ENCODE results near the gene TMEM243.

TMEM243 gene

DNA sequence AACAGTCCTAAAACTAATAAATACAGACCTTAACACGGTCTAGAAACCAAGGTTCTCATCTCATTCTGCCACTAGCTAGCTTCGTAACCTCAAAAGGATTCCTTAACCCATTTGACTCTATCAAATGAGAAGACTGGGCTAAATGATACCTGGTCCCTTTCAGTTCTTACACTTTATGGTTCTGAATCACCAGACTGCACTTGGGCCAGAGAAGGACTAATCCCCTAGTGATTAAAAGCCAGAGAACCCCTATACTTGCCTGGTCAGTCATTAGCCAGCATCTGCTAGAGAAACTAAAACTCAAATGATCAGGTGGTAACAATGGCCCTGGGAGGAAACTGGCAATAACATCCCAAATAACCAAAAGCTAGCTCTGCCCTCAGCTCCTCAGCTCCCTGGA is 16.8 kb downstream of the TMEM243 start:
- no peak for DNase-seq (ENCODE audit: insufficient read length, low spot score)
- TF ChIP-seq POLR2A (IDR thresholded peaks at IDR 0.05; ENCODE audit: low read depth, low read length): 0 out of 2 replicates have a peak, but pooled peaks have one; percentile 50
- TF ChIP-seq SPI1 (IDR thresholded peaks at IDR 0.05; ENCODE audit: low read depth, low read length): no peak
- no peak for TF ChIP-seq TAF1 (IDR thresholded peaks at IDR 0.05; ENCODE audit: low read depth, low read length)
- no peak for TF ChIP-seq POLR2AphosphoS5 (IDR thresholded peaks at IDR 0.05; ENCODE audit: low read depth, low read length)
- TF ChIP-seq PAX5 (IDR thresholded peaks at IDR 0.05; ENCODE audit: insufficient read depth, low read length, severe bottlenecking): no peak
- no peak for TF ChIP-seq POU2F2 (IDR thresholded peaks at IDR 0.05; ENCODE audit: low read depth, low read length)
- FAIRE-seq: no peak

DNA sequence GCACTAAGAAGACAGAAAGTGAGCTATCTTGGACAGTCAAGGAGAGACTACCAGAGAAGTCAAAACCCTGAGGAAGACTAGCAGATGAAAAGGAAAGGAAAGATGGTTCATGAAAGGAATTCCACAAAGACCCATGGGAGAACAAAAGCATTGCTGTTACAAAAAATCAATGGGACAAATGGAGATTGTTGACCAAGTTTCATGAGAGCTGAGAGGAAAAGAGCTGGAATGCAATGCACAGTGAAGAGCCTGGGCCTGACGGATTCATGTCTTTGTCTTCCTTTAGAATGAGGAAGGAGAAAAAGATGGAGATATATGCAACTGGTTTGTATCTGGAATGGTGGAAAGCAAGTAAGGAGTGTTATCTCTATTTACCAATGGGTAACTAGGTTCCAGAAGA is 17.3 kb downstream of the TMEM243 start:
- TF ChIP-seq POLR2A (IDR thresholded peaks at IDR 0.05; ENCODE audit: low read depth, low read length): peak; percentile 56
- TF ChIP-seq POU2F2 (IDR thresholded peaks at IDR 0.05; ENCODE audit: low read depth, low read length): no peak
- peak; percentile 64 for TF ChIP-seq POLR2AphosphoS5 (IDR thresholded peaks at IDR 0.05; ENCODE audit: low read depth, low read length)
- FAIRE-seq (no peak), DNase-seq (ENCODE audit: insufficient read length, low spot score) (no peak)

DNA sequence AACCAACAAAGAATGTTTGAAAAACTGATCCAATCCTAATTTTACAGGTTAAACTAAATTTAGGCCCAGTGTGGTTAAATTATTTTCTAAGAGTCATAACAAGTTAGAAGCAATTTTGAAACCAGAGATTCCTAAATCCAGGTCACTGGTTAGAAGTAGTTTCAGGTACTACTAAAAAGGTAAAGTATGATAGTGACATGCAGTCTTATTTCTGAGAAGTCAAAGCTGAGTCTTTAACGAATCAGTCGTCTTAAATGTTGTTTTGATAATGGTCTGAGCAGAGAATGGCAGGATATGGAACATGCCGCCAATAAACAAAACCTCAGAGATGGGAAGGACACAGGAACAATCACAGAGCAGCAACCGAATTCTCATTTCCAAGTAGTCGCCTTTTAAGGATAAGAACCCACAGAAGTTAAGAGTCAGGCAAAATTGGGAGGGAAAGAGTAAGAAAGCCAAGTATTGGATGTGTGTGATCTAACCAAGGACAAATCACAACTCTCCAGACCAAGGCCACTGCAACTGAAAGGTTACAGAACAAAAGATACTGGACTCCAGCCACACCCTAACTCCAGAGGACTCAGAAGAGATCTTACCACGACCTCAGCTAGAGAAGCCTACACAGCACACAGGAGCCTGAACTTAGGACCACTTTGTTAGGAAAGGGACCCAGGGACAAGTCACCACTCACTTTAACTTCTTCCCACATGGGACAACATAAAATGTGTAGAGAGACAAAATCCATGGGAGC is 19.7 kb downstream of the TMEM243 start:
- no peak for TF ChIP-seq SPI1 (IDR thresholded peaks at IDR 0.05; ENCODE audit: low read depth, low read length)
- 0 out of 2 replicates have a peak, but pooled peaks have one; percentile 43 for TF ChIP-seq POLR2AphosphoS5 (IDR thresholded peaks at IDR 0.05; ENCODE audit: low read depth, low read length)
- no peak for TF ChIP-seq PAX5 (IDR thresholded peaks at IDR 0.05; ENCODE audit: insufficient read depth, low read length, severe bottlenecking)
- TF ChIP-seq POLR2A (IDR thresholded peaks at IDR 0.05; ENCODE audit: low read depth, low read length): 0 out of 2 replicates have a peak, but pooled peaks have one; percentile 17
- FAIRE-seq (no peak), DNase-seq (ENCODE audit: insufficient read length, low spot score) (no peak)

DNA sequence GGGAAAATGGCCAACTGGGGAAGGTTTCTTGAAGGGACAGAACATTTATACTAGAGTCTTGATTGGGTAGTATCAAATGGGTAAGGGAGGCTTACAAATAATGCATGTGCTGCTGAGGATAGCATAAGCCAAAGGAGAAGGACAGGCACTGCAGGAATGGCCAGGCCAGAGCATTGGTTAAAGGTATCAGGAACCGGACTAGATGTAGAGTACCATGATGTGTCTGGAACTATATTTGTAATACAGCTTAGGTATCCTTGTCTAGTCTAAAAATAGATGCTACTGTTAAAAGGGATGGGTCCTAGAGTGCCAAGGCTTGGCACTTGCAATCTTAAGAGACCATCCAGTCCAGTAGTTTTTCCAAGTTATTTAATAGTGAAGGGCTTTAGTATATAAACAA is 20.3 kb downstream of the TMEM243 start:
- no peak for FAIRE-seq
- DNase-seq (ENCODE audit: insufficient read length, low spot score): no peak
- TF ChIP-seq SPI1 (IDR thresholded peaks at IDR 0.05; ENCODE audit: low read depth, low read length): no peak
- no peak for TF ChIP-seq POLR2A (IDR thresholded peaks at IDR 0.05; ENCODE audit: low read depth, low read length)
- TF ChIP-seq POLR2AphosphoS5 (IDR thresholded peaks at IDR 0.05; ENCODE audit: low read depth, low read length): peak; percentile 45; the same call in 1 of the 2 replicates
- no peak for TF ChIP-seq PAX5 (IDR thresholded peaks at IDR 0.05; ENCODE audit: insufficient read depth, low read length, severe bottlenecking)

DNA sequence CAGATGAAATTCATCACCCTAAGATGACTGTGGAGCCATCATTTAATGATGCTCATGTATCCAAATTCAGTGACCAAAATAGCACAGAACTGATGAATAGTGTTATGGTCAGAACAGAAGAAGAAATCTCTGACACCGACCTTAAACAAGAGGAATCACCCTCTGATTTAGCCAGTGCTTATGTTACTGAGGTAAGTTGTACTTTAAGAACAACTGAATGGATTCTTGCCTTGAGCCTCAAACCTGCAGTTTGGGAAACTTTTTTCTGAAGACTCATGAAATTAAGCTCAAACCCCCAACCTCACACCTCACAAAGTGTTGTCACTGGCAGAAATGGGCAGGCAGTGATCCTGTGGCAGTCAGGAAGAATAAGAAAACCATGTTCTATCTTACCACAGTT is 25.6 kb downstream of the TMEM243 start:
- TF ChIP-seq POLR2AphosphoS5 (IDR thresholded peaks at IDR 0.05; ENCODE audit: low read depth, low read length) (peak; percentile 68), POLR2A (IDR thresholded peaks at IDR 0.05; ENCODE audit: low read depth, low read length) (peak; percentile 55; the same call in 1 of the 2 replicates), SPI1 (IDR thresholded peaks at IDR 0.05; ENCODE audit: low read depth, low read length) (no peak)
- no peak for DNase-seq (ENCODE audit: insufficient read length, low spot score)
- peak; percentile 9 for FAIRE-seq

DNA sequence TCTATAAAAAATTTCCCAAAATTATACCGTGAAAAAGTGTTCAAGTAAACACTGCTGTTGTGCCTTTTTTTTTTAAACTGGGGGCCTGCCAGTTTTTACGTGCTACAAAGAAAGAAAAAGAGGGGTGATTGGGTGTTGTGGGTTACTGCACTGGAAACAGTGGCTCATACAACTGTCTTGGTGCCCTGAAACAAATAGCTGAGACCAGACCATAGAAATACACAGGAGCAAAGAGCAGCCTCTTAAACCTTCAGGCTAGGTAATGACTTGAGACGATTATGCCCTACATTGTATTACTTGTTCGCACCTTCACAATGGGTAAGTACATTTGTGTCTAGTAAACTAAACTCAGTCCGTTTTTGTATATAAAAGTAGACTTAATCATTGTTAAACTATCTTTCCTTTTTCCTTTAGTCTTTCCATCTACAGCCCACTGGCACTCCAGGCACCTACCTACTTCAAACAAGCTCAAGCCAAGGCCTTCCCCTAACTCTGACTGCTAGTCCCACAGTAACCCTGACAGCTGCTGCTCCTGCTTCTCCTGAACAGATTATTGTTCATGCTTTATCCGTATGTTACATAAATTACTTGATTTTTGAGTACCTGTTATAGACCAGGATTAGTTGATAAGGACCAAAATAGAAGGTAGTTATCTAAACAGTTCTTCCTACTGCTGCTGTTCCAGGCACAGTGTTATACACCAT is 26.6 kb downstream of the TMEM243 start:
- FAIRE-seq (peak; percentile 57), DNase-seq (ENCODE audit: insufficient read length, low spot score) (no peak)
- TF ChIP-seq TAF1 (IDR thresholded peaks at IDR 0.05; ENCODE audit: low read depth, low read length) (no peak), PAX5 (IDR thresholded peaks at IDR 0.05; ENCODE audit: insufficient read depth, low read length, severe bottlenecking) (no peak), SPI1 (IDR thresholded peaks at IDR 0.05; ENCODE audit: low read depth, low read length) (no peak), POLR2A (IDR thresholded peaks at IDR 0.05; ENCODE audit: low read depth, low read length) (no peak; the same call in 1 of the 2 replicates), POLR2AphosphoS5 (IDR thresholded peaks at IDR 0.05; ENCODE audit: low read depth, low read length) (peak; percentile 47), POU2F2 (IDR thresholded peaks at IDR 0.05; ENCODE audit: low read depth, low read length) (peak; percentile 36; the same call in 1 of the 2 replicates)

DNA sequence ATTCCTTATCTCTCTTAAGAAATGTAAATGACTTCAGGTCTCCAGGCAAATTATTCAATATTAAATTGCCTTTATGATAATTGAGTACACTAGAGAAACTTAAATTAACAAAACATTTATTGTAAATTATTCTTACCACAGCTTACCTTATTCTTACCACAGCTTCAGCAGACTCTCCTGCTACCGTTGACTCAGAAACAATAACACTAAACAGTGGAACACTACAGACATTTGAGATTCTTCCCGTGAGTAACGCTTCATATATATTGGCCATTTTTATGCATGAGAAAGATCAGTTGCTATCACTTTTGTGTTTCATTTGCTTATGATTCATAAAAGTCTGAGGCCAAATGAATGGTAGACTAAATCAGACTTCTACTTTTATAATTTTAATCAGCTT is 28.7 kb downstream of the TMEM243 start:
- DNase-seq (ENCODE audit: insufficient read length, low spot score): no peak
- TF ChIP-seq PAX5 (IDR thresholded peaks at IDR 0.05; ENCODE audit: insufficient read depth, low read length, severe bottlenecking): no peak
- TF ChIP-seq POLR2A (IDR thresholded peaks at IDR 0.05; ENCODE audit: low read depth, low read length): no peak
- TF ChIP-seq TAF1 (IDR thresholded peaks at IDR 0.05; ENCODE audit: low read depth, low read length): no peak
- no peak for TF ChIP-seq POLR2AphosphoS5 (IDR thresholded peaks at IDR 0.05; ENCODE audit: low read depth, low read length)
- no peak for TF ChIP-seq POU2F2 (IDR thresholded peaks at IDR 0.05; ENCODE audit: low read depth, low read length)
- FAIRE-seq: no peak

DNA sequence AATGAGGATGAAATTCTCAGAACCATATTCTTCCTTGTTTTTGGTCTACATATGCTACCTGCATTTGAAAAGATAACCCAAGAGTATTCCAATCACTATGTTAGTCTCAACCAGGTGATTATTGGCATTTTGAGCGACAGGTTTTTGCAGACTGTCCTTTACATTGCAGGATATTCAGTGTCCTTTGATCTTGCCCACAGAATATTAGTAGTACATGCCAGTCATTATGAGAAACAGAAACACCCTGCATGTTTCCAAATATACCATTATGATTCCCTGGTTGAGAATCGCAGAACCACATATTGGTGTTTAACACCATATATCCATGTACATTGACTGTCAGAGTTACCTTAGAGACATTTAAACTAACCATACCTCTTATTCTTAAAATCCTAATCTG is 30.6 kb downstream of the TMEM243 start:
- no peak for DNase-seq (ENCODE audit: insufficient read length, low spot score)
- TF ChIP-seq PAX5 (IDR thresholded peaks at IDR 0.05; ENCODE audit: insufficient read depth, low read length, severe bottlenecking): no peak
- no peak for TF ChIP-seq POLR2A (IDR thresholded peaks at IDR 0.05; ENCODE audit: low read depth, low read length)
- TF ChIP-seq SPI1 (IDR thresholded peaks at IDR 0.05; ENCODE audit: low read depth, low read length): no peak
- no peak for TF ChIP-seq POU2F2 (IDR thresholded peaks at IDR 0.05; ENCODE audit: low read depth, low read length)
- TF ChIP-seq POLR2AphosphoS5 (IDR thresholded peaks at IDR 0.05; ENCODE audit: low read depth, low read length): 0 out of 2 replicates have a peak, but pooled peaks have one; percentile 40
- no peak for TF ChIP-seq TAF1 (IDR thresholded peaks at IDR 0.05; ENCODE audit: low read depth, low read length)
- FAIRE-seq: no peak

DNA sequence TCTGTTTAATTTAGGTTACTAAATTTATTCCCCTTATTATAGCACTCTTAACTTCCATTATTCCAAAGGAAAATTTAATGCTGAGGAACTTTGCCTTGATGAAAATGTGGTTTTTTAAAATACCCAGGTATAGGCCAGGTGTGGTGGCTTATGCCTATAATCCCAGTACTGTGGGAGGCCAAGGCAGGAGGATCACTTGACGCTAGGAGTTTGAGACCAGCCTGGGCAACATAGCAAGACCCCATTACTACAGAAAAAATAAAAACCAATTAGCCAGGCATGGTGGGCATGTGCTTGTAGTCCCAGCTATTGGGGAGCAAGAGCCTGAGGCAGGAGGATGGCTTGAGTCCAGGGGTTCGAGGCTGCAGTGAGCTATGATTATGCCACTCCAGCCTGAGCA is 32.4 kb downstream of the TMEM243 start:
- TF ChIP-seq POU2F2 (IDR thresholded peaks at IDR 0.05; ENCODE audit: low read depth, low read length): no peak
- TF ChIP-seq SPI1 (IDR thresholded peaks at IDR 0.05; ENCODE audit: low read depth, low read length): no peak
- no peak for TF ChIP-seq TAF1 (IDR thresholded peaks at IDR 0.05; ENCODE audit: low read depth, low read length)
- no peak for TF ChIP-seq POLR2AphosphoS5 (IDR thresholded peaks at IDR 0.05; ENCODE audit: low read depth, low read length)
- DNase-seq (ENCODE audit: insufficient read length, low spot score) (no peak), FAIRE-seq (no peak)

DNA sequence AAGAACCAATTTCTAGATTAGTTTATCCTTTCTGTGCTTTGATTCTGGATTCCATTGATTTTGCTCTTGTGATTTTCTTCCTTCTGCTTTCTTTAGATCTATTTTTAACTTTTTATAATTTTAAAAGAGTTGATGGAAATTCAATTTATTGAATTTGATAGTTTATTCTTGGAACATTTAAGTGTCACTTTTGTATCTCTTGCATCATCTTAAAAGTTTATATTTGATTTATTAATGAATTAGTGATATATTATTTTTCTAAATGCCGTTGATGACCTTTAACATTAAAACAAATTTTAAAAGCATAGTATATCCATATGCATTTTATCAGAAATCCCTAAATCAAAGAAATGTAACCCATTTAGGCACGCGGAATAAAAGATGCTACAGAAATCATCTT is 40.4 kb downstream of the TMEM243 start:
- TF ChIP-seq SPI1 (IDR thresholded peaks at IDR 0.05; ENCODE audit: low read depth, low read length): no peak
- TF ChIP-seq PAX5 (IDR thresholded peaks at IDR 0.05; ENCODE audit: insufficient read depth, low read length, severe bottlenecking): no peak
- TF ChIP-seq TAF1 (IDR thresholded peaks at IDR 0.05; ENCODE audit: low read depth, low read length): no peak
- no peak for TF ChIP-seq POLR2AphosphoS5 (IDR thresholded peaks at IDR 0.05; ENCODE audit: low read depth, low read length)
- TF ChIP-seq POU2F2 (IDR thresholded peaks at IDR 0.05; ENCODE audit: low read depth, low read length): no peak
- TF ChIP-seq POLR2A (IDR thresholded peaks at IDR 0.05; ENCODE audit: low read depth, low read length): no peak

More for the DNA sequence above, 40.4 kb downstream of the TMEM243 start:
- FAIRE-seq (no peak), DNase-seq (ENCODE audit: insufficient read length, low spot score) (no peak)
